ENCODE data around the gene FITM2.

FITM2 gene

DNA sequence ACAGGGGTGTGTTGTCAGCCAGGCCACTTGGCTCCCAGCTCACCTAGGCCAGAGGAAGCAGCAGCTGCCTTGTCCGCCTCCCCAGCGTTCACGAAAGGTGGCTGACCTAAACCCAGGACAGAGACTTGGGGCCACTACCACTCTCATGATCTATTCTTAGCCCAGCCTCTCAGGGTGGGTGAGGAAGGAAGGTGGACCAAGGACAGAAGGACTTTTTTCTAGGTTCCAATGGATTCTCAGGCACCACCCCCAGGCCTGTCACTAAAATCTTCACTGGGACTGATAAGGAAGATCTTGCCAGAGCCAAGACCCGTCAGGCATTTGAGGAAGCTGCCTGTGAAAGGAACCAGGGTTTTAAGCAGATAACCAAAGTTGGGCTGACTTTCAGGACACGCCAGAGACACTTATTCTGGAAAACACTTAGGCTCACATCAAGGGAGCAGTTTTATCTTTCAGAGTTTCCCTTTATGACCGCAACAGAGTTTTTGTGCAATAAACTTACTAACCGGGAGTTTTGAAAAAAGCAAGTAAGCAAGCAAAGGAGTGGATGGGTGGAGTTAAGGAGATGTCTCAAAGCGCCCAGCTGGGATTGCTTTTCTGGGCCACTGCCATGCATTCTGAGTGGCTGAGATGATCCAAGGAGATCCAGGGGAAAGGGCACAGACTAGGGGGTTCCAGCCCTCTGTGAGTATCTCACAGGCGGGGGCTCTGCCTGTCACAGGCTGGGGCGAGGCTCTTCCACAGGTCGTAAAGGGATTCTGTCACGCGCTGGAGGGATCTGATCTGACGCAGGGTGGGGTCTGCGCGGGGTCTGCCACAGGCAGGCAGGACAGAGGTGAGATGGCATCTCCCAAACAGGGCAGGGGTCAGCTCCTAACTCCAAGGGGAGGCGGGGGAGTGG lies 989 bp downstream of the FITM2 start:
- H4K8ac ChIP-seq (ENCODE audit: low read depth, low read length): no peak overlapping the region
- H2BK120ac ChIP-seq (ENCODE audit: low read depth, low read length): peak overlapping the region; percentile 81
- peak overlapping the region; percentile 75 to 91 for H3K4me3 ChIP-seq (ENCODE audit: low read length in 2 of 2)
- H2BK12ac ChIP-seq (ENCODE audit: low read length): no peak overlapping the region
- peaks cover 0 to 7% (median 5%) of the 10 kb centered on the region in 3 experiments for H3K27me3 ChIP-seq (ENCODE audit: control insufficient read depth in 3 of 3, insufficient read depth in 3 of 3, low read depth in 1 of 3, low read length in 3 of 3)
- H3K9me3 ChIP-seq (replicated peaks in 1 of 2; ENCODE audit: control insufficient read depth in 2 of 2, insufficient read depth in 1 of 2, low read depth in 1 of 2, low read length in 2 of 2): no peaks in the 10 kb centered on the region
- peak overlapping the region; percentile 100 for H3K14ac ChIP-seq (ENCODE audit: low read length)
- H3K4ac ChIP-seq (ENCODE audit: low read length): peak overlapping the region; percentile 53
- H3K9ac ChIP-seq (ENCODE audit: low read depth, low read length, poor library complexity): peak overlapping the region; percentile 97
- no peak overlapping the region for H3K27ac ChIP-seq (replicated peaks; ENCODE audit: low read length)
- no peak for DNase-seq (ENCODE audit: low spot score)
- H3K36me3 ChIP-seq (replicated peaks in 1 of 2; ENCODE audit: control insufficient read depth in 2 of 2, insufficient read depth in 2 of 2, low read length in 2 of 2): no peaks in the 10 kb centered on the region
- no CpG with 5 or more reads among the region's 17 CpGs for WGBS, 2 donors (ENCODE audit: extremely low coverage in 2 of 2, insufficient read length in 2 of 2, insufficient replicate concordance in 1 of 2)
- H2AFZ ChIP-seq (ENCODE audit: low read length): peak overlapping the region; percentile 97
- peaks cover 4 to 7% of the 10 kb centered on the region in 2 donors for H3K4me1 ChIP-seq (ENCODE audit: control insufficient read depth in 2 of 2, insufficient read depth in 1 of 2, low read depth in 1 of 2, low read length in 2 of 2)
- H2AK5ac ChIP-seq (ENCODE audit: low read depth, low read length): peak overlapping the region; percentile 95
- peak overlapping the region; percentile 99 for H3K4me2 ChIP-seq (ENCODE audit: insufficient read depth, low read length, poor library complexity, severe bottlenecking)
- H3K79me1 ChIP-seq (ENCODE audit: low read depth, low read length): peaks cover 6% of the 10 kb centered on the region
- peak overlapping the region; percentile 99 for H3K23ac ChIP-seq (ENCODE audit: low read depth, low read length, poor library complexity)
- no peak overlapping the region for H2BK15ac ChIP-seq (ENCODE audit: low read length)
- peak overlapping the region; percentile 75 for H2BK5ac ChIP-seq (ENCODE audit: low read length)
- no peak overlapping the region for H3K18ac ChIP-seq (ENCODE audit: low read length)
- H4K91ac ChIP-seq (ENCODE audit: low read depth, low read length, poor library complexity): no peak overlapping the region

DNA sequence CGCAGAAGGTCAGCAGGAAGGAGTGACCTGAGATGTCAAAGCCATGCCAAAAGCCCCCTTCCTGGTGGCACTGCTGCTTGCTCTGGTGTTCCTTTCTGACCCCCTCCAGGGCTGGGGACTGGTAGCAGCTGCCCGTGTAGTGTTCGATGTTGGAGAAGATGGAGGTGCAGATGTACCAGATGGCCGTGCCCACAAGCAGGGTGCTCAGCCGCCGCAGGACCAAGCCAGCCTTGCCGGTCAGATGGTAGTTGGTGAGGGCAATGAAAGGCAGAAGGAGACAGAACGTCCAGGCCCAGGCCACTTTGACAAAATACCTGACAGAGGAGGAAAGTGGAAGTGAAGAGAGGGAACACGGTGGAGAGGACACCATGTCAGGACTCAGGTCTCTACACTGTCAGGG lies 4.1 kb downstream of the FITM2 start:
- no peak overlapping the region for H2BK120ac ChIP-seq (ENCODE audit: low read depth, low read length)
- no peak for DNase-seq (ENCODE audit: low spot score)
- no peaks in the 10 kb centered on the region for H3K9me3 ChIP-seq (replicated peaks in 1 of 2; ENCODE audit: control insufficient read depth in 2 of 2, insufficient read depth in 1 of 2, low read depth in 1 of 2, low read length in 2 of 2)
- peak overlapping the region in 1 of 2 donors; percentile 51 for H3K4me3 ChIP-seq (ENCODE audit: low read length in 2 of 2)
- H3K79me1 ChIP-seq (ENCODE audit: low read depth, low read length): peaks cover 9% of the 10 kb centered on the region
- H3K23ac ChIP-seq (ENCODE audit: low read depth, low read length, poor library complexity): no peak overlapping the region
- H2BK12ac ChIP-seq (ENCODE audit: low read length): no peak overlapping the region
- H3K36me3 ChIP-seq (replicated peaks in 1 of 2; ENCODE audit: control insufficient read depth in 2 of 2, insufficient read depth in 2 of 2, low read length in 2 of 2): no peaks in the 10 kb centered on the region
- no peak overlapping the region for H3K9ac ChIP-seq (ENCODE audit: low read depth, low read length, poor library complexity)
- no peak overlapping the region for H3K4ac ChIP-seq (ENCODE audit: low read length)
- H2BK5ac ChIP-seq (ENCODE audit: low read length): no peak overlapping the region
- peaks cover 0 to 4% (median 3%) of the 10 kb centered on the region in 3 experiments for H3K27me3 ChIP-seq (ENCODE audit: control insufficient read depth in 3 of 3, insufficient read depth in 3 of 3, low read depth in 1 of 3, low read length in 3 of 3)
- H3K27ac ChIP-seq (replicated peaks; ENCODE audit: low read length): no peak overlapping the region
- no peak overlapping the region for H4K8ac ChIP-seq (ENCODE audit: low read depth, low read length)
- no CpG with 5 or more reads among the region's 9 CpGs for WGBS, 2 donors (ENCODE audit: extremely low coverage in 2 of 2, insufficient read length in 2 of 2, insufficient replicate concordance in 1 of 2)
- no peak overlapping the region for H3K4me2 ChIP-seq (ENCODE audit: insufficient read depth, low read length, poor library complexity, severe bottlenecking)
- H2AK5ac ChIP-seq (ENCODE audit: low read depth, low read length): no peak overlapping the region
- H3K18ac ChIP-seq (ENCODE audit: low read length): no peak overlapping the region
- H3K4me1 ChIP-seq (ENCODE audit: control insufficient read depth in 2 of 2, insufficient read depth in 1 of 2, low read depth in 1 of 2, low read length in 2 of 2): peaks cover 4 to 8% of the 10 kb centered on the region in 2 donors
- H2AFZ ChIP-seq (ENCODE audit: low read length): no peak overlapping the region
- H2BK15ac ChIP-seq (ENCODE audit: low read length): no peak overlapping the region
- H4K91ac ChIP-seq (ENCODE audit: low read depth, low read length, poor library complexity): no peak overlapping the region
- no peak overlapping the region for H3K14ac ChIP-seq (ENCODE audit: low read length)

DNA sequence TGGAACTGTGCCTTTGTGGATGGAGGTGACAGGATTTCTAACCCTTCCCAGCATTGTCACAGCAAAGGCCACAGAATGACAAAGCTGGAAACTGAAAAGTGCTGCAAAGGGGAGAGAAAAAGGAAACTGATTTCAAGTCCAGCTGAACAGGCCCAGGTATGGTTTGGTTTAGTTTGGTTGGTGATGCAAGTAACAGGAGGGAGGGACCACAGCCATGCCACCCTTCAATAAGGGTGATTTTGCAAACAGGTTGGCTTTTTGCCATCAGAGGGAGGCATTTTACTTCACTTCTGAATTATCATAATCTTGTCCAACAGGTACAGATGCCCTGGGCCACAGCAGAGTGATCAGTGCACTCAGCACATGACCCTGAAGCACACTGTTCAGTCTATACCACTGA lies 6.6 kb downstream of the FITM2 start:
- no peak overlapping the region for H3K27ac ChIP-seq (replicated peaks; ENCODE audit: low read length)
- H4K8ac ChIP-seq (ENCODE audit: low read depth, low read length): no peak overlapping the region
- DNase-seq (ENCODE audit: low spot score): no peak
- no peak overlapping the region for H2BK120ac ChIP-seq (ENCODE audit: low read depth, low read length)
- H2BK15ac ChIP-seq (ENCODE audit: low read length): no peak overlapping the region
- H2BK5ac ChIP-seq (ENCODE audit: low read length): no peak overlapping the region
- H3K4me1 ChIP-seq (ENCODE audit: control insufficient read depth in 2 of 2, insufficient read depth in 1 of 2, low read depth in 1 of 2, low read length in 2 of 2): peaks cover 0 to 1% of the 10 kb centered on the region in 2 donors
- H3K9me3 ChIP-seq (replicated peaks in 1 of 2; ENCODE audit: control insufficient read depth in 2 of 2, insufficient read depth in 1 of 2, low read depth in 1 of 2, low read length in 2 of 2): no peaks in the 10 kb centered on the region
- no peak overlapping the region for H3K4ac ChIP-seq (ENCODE audit: low read length)
- H3K23ac ChIP-seq (ENCODE audit: low read depth, low read length, poor library complexity): no peak overlapping the region
- H3K79me1 ChIP-seq (ENCODE audit: low read depth, low read length): peaks cover 2% of the 10 kb centered on the region
- no peak overlapping the region for H2BK12ac ChIP-seq (ENCODE audit: low read length)
- H2AFZ ChIP-seq (ENCODE audit: low read length): no peak overlapping the region
- H3K18ac ChIP-seq (ENCODE audit: low read length): no peak overlapping the region
- H3K27me3 ChIP-seq (ENCODE audit: control insufficient read depth in 3 of 3, insufficient read depth in 3 of 3, low read depth in 1 of 3, low read length in 3 of 3): no peaks in the 10 kb centered on the region
- H3K4me2 ChIP-seq (ENCODE audit: insufficient read depth, low read length, poor library complexity, severe bottlenecking): no peak overlapping the region
- H3K9ac ChIP-seq (ENCODE audit: low read depth, low read length, poor library complexity): no peak overlapping the region
- no peak overlapping the region for H4K91ac ChIP-seq (ENCODE audit: low read depth, low read length, poor library complexity)
- H3K14ac ChIP-seq (ENCODE audit: low read length): no peak overlapping the region
- no peak overlapping the region for H3K4me3 ChIP-seq (ENCODE audit: low read length in 2 of 2)
- H2AK5ac ChIP-seq (ENCODE audit: low read depth, low read length): no peak overlapping the region
- H3K36me3 ChIP-seq (replicated peaks in 1 of 2; ENCODE audit: control insufficient read depth in 2 of 2, insufficient read depth in 2 of 2, low read length in 2 of 2): no peaks in the 10 kb centered on the region

DNA sequence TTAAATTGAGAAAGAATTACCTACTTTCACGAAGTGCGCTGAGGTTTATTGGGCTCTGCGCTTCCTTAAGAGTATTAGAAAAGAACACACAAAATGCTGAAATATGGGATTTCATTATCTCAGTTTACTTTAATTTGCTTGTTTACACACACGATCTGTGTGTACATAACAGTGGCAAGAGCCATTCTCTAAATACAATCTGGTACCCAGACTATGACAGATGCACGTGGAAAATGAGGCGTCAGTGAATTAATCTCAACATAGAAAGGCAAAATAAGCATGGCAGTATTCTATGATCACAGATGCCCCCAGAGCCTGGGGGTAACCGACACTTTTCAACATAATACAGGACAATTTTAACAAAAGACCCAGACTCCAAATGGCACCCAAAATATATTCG lies 8.3 kb downstream of the FITM2 start:
- H3K4me3 ChIP-seq (ENCODE audit: low read length in 2 of 2): no peak overlapping the region
- H3K23ac ChIP-seq (ENCODE audit: low read depth, low read length, poor library complexity): no peak overlapping the region
- H3K18ac ChIP-seq (ENCODE audit: low read length): no peak overlapping the region
- H2BK5ac ChIP-seq (ENCODE audit: low read length): no peak overlapping the region
- H3K4me1 ChIP-seq (ENCODE audit: control insufficient read depth in 2 of 2, insufficient read depth in 1 of 2, low read depth in 1 of 2, low read length in 2 of 2): peaks cover 0 to 1% of the 10 kb centered on the region in 2 donors
- no peak overlapping the region for H3K14ac ChIP-seq (ENCODE audit: low read length)
- no peak overlapping the region for H2AK5ac ChIP-seq (ENCODE audit: low read depth, low read length)
- no peaks in the 10 kb centered on the region for H3K9me3 ChIP-seq (replicated peaks in 1 of 2; ENCODE audit: control insufficient read depth in 2 of 2, insufficient read depth in 1 of 2, low read depth in 1 of 2, low read length in 2 of 2)
- no CpG with 5 or more reads among the region's 8 CpGs for WGBS, 2 donors (ENCODE audit: extremely low coverage in 2 of 2, insufficient read length in 2 of 2, insufficient replicate concordance in 1 of 2)
- H2BK15ac ChIP-seq (ENCODE audit: low read length): no peak overlapping the region
- H3K36me3 ChIP-seq (replicated peaks in 1 of 2; ENCODE audit: control insufficient read depth in 2 of 2, insufficient read depth in 2 of 2, low read length in 2 of 2): no peaks in the 10 kb centered on the region
- H2AFZ ChIP-seq (ENCODE audit: low read length): no peak overlapping the region
- H2BK12ac ChIP-seq (ENCODE audit: low read length): no peak overlapping the region
- H4K91ac ChIP-seq (ENCODE audit: low read depth, low read length, poor library complexity): no peak overlapping the region
- H3K27me3 ChIP-seq (ENCODE audit: control insufficient read depth in 3 of 3, insufficient read depth in 3 of 3, low read depth in 1 of 3, low read length in 3 of 3): no peaks in the 10 kb centered on the region
- H3K9ac ChIP-seq (ENCODE audit: low read depth, low read length, poor library complexity): no peak overlapping the region
- peaks cover 2% of the 10 kb centered on the region for H3K79me1 ChIP-seq (ENCODE audit: low read depth, low read length)
- no peak overlapping the region for H3K27ac ChIP-seq (replicated peaks; ENCODE audit: low read length)
- no peak overlapping the region for H2BK120ac ChIP-seq (ENCODE audit: low read depth, low read length)
- no peak for DNase-seq (ENCODE audit: low spot score)
- H4K8ac ChIP-seq (ENCODE audit: low read depth, low read length): no peak overlapping the region
- H3K4me2 ChIP-seq (ENCODE audit: insufficient read depth, low read length, poor library complexity, severe bottlenecking): no peak overlapping the region
- no peak overlapping the region for H3K4ac ChIP-seq (ENCODE audit: low read length)

Measured in neuronal stem cell (in vitro differentiated cells).